DMS153 (cell line): ENCODE data around the gene LRRC70.

Experiments used
- DNase-seq: peaks from one replicate; lab custom pipeline; 2025; lab: John Stamatoyannopoulos, UW

Gene LRRC70

DNA sequence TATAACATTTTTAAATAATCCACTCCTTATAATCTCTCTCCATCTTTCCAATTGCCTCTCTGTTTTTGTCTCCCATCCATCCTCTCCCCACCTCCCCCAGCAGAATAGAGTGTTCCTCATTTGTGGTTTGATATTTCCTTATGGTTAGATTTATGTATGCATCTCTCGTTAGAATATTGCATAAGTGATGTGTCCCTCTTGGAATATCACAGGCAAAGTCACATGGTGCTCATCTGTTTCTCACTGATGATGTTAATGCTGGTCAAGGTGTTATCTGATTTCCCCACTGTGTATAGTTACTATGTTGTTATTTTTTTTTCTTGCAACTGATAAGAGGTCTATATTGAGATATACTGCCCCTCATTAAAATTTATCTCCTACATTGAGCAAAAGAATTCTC is 3.1 kb upstream of the LRRC70 start:
- DNase-seq: no peak

DNA sequence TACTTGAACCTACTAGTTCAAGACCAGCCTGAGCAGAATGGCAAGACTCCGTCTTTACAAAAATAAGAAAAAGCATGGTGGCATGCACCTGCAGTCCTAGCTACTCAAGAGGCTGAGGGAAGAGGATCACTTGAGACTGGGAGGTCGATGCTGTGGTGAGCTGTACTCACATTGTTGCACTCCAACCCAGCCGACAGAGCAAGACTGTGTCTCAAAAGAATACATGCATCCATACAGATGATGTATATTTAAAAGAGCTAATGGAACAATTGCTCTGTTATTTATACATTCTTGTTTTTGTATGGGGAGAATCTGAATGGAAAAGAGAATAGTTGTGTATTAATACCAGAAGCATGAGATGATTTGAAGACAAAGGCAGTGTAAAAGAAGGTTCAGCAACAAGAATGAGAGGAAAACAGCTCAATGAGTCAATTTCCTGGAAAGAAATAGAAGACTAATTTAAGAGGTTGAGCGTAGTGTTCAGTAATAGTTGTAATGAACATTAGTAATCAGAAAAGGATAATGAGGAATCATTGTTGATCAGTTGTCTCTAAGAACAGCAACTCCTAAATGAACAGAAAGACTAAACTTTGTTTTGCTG is 1.9 kb upstream of the LRRC70 start:
- no peak for DNase-seq

DNA sequence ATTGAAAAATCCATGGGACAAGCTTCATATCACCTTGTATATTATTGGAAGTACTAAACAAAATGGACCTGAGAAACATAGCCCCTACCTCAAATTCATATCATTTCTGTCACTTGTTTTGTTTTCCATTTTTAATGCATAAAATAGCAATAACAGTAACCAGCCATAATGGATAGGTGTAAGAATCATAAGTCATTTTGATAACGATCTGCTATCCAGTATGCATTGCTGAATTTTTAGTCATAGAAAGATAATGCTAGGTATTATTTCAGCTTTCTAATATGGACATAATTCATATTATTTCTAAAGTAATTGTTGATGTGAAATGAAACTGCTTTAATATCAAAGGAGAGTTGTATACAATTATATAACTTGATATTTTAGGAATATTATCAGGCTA is 1.1 kb upstream of the LRRC70 start:
- no peak for DNase-seq

DNA sequence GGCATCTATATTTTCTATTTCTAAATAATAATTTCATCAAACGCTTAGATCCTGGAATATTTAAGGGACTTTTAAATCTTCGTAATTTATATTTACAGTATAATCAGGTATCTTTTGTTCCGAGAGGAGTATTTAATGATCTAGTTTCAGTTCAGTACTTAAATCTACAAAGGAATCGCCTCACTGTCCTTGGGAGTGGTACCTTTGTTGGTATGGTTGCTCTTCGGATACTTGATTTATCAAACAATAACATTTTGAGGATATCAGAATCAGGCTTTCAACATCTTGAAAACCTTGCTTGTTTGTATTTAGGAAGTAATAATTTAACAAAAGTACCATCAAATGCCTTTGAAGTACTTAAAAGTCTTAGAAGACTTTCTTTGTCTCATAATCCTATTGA is 1.1 kb downstream of the LRRC70 start:
- no peak for DNase-seq

DNA sequence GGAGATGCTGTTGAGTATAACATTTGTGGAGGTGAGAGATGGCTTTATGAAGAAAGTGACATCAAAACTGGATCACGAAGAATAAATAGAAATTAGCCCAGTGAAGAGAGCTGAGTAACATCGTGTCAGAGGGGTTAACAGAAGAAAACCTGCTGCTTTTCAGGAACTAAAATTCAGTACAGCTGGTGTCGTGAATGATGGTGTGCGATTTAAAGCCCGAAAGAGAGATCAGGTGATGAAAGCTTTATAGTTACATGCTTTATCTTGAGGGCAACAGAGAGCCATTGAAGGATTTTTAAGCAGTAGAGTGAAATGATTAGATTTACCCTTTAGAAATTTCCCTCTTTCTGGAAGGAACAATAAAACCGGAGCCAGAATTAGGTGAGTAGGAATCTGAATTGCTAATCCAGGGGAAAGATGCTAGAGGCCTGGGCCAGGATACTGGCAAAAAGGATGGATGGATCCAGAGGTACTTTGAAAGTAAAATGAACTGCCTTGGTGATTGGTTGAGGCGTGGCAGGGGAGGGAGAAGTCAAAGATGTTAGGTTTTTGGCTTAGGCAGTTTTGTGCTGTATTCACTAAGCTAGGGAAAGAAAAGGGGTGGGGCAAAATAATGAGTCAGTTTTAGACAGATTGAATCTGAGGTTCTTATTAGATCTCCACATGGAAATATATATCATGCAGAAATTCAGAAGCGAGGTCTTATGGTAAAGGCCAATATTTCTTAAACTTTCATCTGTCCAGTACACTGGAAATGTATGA is 3.4 kb downstream of the LRRC70 start:
- DNase-seq: no peak

DNA sequence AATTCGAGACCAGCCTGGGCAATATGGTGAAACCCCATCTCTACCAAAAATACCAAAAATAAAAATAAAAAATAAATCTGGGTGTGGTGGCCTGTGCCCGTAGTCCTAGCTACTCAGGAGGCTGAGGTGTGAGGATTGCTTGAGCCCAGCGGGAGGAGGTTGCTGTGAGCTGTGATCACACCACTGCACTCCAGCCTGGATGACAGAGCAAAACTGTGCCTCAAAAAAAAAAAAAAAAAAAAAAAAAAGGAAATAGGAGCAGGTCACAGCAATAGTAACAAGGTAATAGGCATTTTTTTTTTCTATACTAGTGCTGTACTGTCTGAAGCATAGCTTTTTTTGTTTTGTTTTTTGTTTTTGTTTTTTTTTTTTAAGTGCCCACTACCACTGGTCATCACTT is 5.8 kb downstream of the LRRC70 start:
- no peak for DNase-seq

DNA sequence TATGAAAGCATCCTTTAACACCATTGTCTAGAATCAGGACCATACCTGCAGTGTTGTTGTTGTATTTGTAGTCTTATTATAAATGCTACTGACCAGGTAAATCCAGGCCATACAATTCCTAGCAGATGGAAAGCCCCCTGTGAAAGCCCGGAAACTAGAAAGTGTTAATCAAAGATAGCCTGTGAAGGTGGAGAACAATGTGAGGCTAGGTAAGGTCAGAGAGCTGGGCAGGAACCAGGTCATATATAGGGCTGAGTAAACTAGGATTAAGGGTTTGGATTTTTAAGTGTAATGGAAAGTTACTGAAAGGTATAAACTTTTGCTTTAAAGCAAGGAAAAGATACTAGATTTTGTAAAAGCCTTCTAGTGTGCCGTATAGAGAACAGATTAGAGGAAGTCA is 6.7 kb downstream of the LRRC70 start:
- DNase-seq: no peak

DNA sequence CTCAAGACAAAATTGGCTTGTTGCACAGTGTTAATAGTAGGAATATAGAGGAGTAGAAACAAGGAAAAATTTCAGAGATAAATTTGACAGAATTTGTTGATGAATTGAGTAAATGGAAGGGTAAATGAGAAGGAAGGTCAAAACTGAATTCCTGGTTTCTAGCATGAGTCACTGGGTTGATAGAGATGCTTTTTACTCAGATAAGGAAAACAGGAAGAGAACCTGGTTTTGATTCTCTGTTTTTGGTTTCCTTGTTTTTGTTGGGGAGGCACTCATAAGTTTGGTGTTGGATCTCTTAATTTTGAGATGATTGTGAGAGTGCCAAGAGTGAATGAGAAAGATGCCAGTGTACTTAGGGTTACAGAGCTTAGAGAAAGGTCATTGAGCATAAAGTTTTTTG is 7.1 kb downstream of the LRRC70 start:
- DNase-seq: no peak

DNA sequence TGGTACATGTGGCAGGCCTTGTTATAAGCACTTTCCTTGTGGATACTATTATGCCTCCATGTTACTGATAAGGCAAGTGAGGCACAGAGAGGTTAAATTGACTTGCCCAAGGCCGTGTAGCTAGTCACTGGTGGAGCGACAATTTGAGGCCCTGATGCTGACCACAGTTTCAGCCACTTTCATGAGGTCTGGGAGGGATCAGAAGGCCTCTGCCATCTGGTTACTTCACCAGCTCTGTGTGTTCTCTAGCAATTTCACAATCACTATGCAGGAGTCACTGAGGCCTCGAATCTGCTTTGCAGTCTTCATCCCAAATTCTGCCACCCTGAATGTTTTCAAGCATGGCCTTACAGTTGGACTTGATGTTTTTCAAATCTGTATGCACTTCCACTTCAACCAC is 9.1 kb downstream of the LRRC70 start:
- no peak for DNase-seq

DNA sequence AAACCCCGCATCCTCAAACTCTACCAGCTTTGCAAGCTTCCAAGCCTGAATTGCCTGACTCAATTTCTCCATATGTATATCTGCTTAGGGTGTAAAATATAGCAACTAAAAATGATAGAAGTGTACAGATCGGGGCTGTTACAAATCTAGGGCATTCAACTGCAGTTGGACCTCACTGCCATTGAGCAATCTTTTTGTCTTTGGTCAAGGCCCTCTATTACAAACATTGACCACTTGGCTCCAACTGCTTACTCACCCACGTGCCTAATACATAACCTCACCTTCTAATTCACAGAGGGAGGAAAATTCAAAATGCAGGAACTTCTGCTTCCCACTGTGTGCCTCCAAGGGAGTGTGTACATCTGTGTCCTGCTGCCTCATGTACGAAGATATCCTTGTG is 10.0 kb downstream of the LRRC70 start:
- no peak for DNase-seq

DNA sequence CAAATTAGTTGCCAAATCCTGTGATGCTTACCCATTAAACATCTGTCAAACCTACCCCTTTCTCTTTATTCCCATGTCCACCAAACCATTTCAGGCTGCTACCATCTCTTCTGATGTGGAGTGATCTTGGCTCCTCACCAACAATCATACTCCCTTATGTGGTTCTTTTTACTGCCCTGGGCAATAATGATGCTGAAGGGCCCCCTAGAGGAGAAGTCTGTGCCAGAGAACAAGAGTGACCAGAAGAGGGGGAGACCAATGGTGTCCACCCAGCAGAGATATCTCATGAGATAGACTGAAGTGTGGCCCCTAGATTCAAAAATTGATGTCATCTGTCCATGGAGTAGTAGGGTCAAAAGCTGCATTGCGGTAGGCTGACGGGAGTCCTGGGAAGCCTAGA is 10.9 kb downstream of the LRRC70 start:
- no peak for DNase-seq

DNA sequence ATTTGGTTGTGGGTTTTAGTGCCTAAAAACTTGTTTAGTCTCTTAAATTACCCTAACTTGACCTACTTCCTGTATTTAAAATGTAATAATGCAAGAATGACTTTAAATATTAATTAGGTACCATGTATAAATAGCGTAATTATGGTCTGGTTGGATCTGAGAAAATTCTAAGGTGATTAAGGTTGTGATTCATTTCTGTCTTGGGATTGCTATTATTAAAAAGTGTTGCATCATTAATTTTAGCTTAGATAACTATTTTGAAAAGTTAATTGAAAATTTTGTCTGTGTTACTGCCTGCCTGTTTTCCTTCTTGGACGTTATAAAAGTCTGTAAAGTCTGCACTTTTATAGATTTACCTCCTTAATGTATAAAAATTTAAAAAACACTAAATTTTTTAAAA is 11.8 kb downstream of the LRRC70 start:
- DNase-seq: no peak

DNA sequence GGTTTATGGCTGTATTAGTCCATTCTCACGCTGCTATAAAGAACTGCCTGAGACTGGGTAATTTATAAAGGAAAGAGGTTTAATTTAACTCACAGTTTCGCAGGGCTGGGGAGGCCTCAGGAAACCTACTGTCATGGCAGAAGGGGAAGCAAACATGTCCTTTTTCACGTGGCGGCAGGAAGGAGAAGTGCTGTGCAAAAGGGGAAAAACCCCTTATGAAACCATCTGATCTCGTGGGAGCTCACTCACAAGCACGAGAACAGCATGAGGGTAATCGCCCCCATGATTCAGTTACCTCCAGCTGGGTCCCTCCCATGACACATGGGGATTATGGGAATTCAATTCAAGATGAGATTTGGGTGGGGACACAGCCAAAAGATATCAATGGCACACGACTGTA is 13.9 kb downstream of the LRRC70 start:
- DNase-seq: no peak

DNA sequence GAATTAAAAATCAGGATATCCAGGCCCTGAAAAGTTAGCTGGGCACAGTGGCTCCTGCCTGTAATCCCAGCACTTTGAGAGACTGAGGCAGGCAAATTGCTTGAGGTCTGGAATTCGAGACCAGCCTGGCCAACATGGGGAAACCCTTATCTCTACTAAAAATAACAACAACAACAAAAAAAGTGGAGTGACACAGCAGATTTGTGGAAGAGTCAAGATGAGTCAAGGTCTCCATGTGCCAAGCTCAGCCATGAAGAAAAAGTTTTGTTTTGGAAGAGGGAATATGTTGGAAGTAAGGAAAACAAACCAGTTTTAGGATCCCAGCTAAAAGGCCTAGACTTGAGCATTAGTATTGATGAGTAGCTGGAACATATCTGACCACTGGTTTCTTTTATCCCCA is 14.7 kb downstream of the LRRC70 start:
- DNase-seq: no peak

DNA sequence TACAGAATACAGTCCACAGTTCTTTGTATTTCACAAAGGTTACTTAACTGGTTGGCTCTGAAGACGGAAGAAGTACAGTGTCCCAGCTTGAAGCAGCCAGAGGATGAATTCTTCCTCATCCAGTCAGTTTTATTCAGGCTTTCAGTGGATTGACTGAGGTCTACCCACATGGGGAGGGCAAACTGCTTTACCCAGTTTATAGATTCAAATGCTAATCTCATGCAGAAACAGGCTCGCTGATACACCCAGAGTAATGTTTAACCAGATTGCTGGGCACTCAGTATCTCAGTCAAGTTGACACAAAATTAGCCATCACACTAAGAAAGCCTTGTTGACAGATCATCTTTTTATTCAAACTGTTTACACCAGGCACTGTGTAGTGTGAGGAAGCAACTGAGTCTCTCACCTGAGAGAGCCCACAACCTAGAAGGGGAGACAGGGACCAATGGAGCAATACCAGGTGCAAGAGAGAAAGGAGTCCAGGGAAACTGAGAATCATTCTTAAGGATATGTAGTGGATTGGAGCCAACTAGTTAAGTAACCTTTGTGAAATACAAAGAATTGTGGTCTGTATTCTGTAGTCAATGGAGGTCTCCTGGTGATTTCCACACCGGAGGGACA is 15.9 kb downstream of the LRRC70 start:
- no peak for DNase-seq

DNA sequence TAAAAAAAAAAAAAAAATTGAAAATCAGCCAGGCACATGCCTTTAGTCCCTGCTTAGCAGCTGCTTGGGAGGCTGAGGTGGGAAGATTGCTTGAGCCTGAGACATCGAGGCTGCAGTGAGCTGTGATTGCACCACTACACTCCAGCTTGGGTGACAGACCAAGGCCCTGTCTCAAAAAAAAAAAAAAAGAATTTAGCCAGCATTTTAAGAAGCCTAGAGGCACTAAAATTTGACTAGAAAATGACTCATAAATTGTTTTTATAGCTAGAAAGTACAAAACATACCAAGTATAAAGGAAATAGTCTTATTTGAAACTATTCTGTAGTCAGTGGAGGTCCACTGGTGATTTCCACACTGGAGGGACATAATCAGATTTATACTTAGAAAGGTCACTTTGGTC is 17.5 kb downstream of the LRRC70 start:
- no peak for DNase-seq

DNA sequence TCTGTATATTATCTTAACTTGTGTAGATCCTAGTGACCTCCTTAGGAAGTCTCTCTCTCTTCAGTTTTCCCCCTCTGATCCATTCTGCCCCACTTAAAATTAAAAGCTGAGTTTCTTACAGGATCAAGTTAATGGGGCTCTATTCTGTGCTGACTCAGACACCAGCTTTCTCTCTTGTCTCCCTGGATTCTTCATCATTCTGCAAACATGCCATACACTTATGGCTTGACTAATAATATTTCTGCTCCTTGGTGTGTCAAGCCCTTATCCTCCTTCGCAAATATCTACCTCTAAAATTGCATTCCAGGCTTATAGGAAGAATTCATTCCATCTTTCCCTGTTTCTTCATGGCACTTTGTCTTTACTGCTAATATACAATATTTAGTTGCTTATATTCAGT is 18.1 kb downstream of the LRRC70 start:
- no peak for DNase-seq

DNA sequence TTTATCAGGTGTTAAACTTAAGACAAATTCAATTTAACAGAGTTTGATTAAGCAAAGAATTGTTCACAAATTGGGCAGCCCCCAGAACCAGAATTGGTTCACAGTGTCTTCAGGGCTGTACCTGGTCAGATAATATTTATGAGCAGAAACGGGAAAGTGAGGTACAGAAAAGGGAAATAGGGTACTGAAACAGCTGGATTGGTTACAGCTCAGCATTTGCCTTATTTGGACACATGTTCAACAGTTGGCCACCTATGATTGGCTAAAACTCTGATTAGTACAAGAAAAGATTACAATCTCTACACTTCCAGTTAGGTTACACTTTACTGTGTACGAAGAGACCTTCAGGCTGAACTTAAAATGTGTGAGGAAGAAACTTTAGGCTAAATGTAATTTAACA is 18.7 kb downstream of the LRRC70 start:
- no peak for DNase-seq

DNA sequence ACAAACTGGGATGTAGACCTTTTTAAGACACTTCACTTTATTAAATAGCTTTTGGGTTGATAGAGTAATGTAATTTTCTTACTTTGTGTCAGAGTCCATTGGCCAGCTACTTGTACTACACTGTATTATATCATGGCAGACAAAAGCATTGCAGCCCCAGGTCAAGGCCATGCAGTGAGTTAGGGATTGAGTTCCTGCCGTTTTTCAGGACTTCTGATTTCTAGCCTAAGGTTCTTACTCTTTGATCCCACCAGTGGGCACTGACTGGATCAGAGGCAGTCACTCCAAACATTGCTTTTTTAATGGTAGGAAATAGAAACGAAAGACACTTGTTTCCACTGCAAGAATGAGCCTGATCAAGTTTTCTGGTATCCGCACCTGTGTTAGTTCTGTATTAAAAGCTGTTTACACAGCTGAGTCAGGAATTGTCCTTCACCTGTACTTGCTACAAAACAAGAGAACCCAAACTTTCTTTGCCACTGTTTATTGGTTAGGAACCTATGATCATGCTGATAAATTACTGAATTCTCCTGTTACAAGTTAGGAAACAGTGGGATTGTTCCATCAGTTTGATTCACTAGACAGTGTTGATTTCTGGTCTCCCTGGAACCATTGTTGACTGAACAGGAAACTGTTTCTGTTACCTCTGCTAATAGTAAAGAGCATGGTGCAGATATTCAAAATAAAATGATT is 22.1 kb downstream of the LRRC70 start:
- peak; percentile 6 for DNase-seq

DNA sequence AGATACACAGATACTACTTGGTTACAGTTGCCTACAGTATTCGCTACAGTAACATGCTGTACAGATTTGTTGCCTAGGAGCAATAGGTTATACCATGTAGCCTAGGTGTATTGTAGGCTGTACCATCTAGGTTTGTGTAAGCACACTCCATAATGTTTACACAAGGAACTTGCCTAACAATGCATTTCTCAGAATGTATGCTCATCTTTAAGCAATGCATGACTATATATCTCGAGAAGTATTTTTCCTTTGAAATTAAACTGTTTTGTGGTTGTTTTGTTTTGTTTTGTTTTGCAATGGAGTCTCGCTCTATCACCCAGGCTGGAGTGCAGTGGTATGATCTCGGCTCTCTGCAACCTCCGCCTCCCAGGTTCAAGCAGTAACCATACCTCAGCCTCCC is 25.3 kb downstream of the LRRC70 start:
- no peak for DNase-seq

DNA sequence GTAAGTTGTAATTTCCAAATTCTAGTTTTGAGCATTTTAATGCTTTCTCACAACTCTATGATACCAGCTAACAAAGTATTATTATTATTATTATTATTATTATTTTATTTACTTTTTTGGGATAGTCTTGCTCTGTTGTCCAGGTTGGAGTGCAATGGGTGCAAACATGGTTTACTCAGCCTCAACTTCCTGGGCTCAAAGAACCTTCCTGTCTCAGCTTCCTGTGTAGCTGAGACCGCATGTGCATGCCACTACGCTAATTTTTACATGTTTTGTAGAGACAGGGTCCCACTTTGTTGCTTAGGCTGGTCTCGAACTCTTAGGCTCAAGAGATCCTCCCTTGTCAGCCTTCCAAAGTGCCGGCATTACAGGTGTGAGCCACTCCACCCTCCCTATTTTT is 27.0 kb downstream of the LRRC70 start:
- no peak for DNase-seq

DNA sequence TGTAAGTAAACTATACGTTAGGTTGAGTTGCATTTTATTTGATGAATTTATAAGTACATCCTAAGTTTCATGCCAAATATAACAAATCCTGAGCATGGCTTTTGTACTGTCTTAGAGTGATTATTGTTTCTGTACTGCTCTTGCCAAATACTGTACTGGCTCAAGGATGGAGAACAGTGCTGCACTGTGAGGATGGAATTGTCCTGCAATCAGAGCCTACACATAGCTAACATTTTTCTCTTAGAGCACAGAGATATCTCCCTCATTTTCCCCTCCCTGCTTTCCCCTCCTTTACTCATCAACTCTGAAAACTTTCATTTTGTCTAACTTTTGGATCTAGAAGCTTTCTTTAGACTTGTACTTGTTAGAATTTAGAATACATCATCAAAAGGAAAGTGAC is 28.3 kb downstream of the LRRC70 start:
- DNase-seq: no peak

DNA sequence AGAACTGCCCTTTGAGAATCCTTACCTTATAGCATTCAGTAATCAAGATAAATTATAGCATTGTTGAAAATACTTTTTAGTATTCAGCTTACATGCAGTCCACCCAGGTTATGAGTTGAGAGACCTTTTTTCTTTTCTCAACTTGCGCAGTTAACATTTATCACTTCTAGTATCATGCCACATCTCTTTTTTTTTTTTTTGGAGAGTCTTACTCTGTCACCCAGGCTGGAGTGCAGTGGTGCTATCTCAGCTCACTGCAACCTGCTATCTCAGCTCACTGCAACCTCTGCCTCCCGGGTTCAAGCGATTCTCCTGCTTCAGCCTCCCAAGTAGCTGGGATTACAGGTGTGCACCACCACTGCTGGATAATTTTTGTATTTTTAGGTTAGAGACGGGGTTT is 29.0 kb downstream of the LRRC70 start:
- no peak for DNase-seq
